HEK293T (cell line): ENCODE results near the gene CLIP1.
"Not testable (repeated sequence)": the region's sequence is repeated elsewhere in the genome, so short reads cannot be mapped to it uniquely, and the experiment has no call there.

ENCODE experiments used
- NFRKB ChIP-seq: fragments of 450-650 bp; IDR thresholded peaks from 2 replicates; pipeline ENCODE4 v1.6.1; 2016; ENCODE audit warnings: mild to moderate bottlenecking, moderate library complexity
- SP1 ChIP-seq: fragments of 450-650 bp; IDR thresholded peaks from 2 replicates; pipeline ENCODE4 v1.6.1; 2017
- TARDBP ChIP-seq: fragments of 450-650 bp; IDR thresholded peaks from 2 replicates; pipeline ENCODE4 v1.6.1; 2016

DNA sequence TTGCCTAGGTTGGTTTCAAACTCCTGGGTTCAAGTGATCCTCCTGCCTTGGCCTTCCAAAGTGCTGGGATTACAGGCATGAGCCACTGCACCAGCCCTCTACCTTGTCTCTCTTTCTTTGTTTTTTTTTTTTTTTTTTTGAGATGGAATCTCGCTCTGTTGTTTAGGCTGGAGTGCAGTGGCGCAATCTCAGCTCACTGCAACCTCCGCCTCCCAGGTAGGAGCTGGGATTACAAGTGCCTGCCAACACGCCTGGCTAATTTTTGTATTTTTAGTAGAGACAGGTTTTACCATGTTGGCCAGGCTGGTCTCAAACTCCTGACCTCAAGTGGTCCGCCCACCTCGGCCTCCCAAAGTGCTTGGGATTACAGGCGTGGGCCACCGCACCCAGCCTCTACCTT is 16.4 kb upstream of the CLIP1 start:
- TF ChIP-seq NFRKB, TARDBP, SP1: not testable (repeated sequence)
